ENCODE measurements around the gene HOXA3.
A peak's percentile ranks its signal among the peaks of the same experiment; 100 is the strongest.

The HOXA3 gene

GRCh38 chr7:27182285-27182841 lies 30.0 kb upstream of the HOXA3 start:
- Histone ChIP-seq H3K4me1 (ENCODE audit: control insufficient read depth, low read length) (peaks cover 25% of the 10 kb centered on the region), H3K9me3 (ENCODE audit: control insufficient read depth, insufficient read depth, low read length) (no peaks in the 10 kb centered on the region), H3K4me3 (ENCODE audit: low read length) (no peak overlapping the region), H3K9me2 (replicated peaks; ENCODE audit: control insufficient read depth, low read length) (no peaks in the 10 kb centered on the region), H3K36me3 (ENCODE audit: control insufficient read depth, low read length) (no peaks in the 10 kb centered on the region), H4K20me1 (ENCODE audit: control insufficient read depth, insufficient read depth, low read depth, low read length) (no peaks in the 10 kb centered on the region), H3K27me3 (ENCODE audit: control insufficient read depth, low read length) (peaks cover 70% of the 10 kb centered on the region), H3K4me2 (ENCODE audit: low read length) (no peak overlapping the region), H3F3A (ENCODE audit: control insufficient read depth, insufficient read depth) (peaks cover 2% of the 10 kb centered on the region; the same call in 1 of the 2 replicates), H3K27ac (ENCODE audit: low read depth, low read length) (no peak overlapping the region), H3K79me2 (ENCODE audit: control insufficient read depth, low read length) (no peaks in the 10 kb centered on the region)
- TF ChIP-seq EZH2phosphoT487 (IDR thresholded peaks at IDR 0.05; ENCODE audit: borderline replicate concordance, low read length) = no peak
- TF ChIP-seq, protein P1, sequence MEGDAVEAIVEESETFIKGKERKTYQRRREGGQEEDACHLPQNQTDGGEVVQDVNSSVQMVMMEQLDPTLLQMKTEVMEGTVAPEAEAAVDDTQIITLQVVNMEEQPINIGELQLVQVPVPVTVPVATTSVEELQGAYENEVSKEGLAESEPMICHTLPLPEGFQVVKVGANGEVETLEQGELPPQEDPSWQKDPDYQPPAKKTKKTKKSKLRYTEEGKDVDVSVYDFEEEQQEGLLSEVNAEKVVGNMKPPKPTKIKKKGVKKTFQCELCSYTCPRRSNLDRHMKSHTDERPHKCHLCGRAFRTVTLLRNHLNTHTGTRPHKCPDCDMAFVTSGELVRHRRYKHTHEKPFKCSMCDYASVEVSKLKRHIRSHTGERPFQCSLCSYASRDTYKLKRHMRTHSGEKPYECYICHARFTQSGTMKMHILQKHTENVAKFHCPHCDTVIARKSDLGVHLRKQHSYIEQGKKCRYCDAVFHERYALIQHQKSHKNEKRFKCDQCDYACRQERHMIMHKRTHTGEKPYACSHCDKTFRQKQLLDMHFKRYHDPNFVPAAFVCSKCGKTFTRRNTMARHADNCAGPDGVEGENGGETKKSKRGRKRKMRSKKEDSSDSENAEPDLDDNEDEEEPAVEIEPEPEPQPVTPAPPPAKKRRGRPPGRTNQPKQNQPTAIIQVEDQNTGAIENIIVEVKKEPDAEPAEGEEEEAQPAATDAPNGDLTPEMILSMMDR (IDR thresholded peaks at IDR 0.05; ENCODE audit: low read depth, low read length, poor library complexity, severe bottlenecking) = no peak

GRCh38 chr7:27181795-27182275 lies 29.5 kb upstream of the HOXA3 start:
- H3K4me2 ChIP-seq (ENCODE audit: low read length) = no peak overlapping the region
- no peak overlapping the region for H3K27ac ChIP-seq (ENCODE audit: low read depth, low read length)
- no peaks in the 10 kb centered on the region for H3K9me2 ChIP-seq (replicated peaks; ENCODE audit: control insufficient read depth, low read length)

DNA sequence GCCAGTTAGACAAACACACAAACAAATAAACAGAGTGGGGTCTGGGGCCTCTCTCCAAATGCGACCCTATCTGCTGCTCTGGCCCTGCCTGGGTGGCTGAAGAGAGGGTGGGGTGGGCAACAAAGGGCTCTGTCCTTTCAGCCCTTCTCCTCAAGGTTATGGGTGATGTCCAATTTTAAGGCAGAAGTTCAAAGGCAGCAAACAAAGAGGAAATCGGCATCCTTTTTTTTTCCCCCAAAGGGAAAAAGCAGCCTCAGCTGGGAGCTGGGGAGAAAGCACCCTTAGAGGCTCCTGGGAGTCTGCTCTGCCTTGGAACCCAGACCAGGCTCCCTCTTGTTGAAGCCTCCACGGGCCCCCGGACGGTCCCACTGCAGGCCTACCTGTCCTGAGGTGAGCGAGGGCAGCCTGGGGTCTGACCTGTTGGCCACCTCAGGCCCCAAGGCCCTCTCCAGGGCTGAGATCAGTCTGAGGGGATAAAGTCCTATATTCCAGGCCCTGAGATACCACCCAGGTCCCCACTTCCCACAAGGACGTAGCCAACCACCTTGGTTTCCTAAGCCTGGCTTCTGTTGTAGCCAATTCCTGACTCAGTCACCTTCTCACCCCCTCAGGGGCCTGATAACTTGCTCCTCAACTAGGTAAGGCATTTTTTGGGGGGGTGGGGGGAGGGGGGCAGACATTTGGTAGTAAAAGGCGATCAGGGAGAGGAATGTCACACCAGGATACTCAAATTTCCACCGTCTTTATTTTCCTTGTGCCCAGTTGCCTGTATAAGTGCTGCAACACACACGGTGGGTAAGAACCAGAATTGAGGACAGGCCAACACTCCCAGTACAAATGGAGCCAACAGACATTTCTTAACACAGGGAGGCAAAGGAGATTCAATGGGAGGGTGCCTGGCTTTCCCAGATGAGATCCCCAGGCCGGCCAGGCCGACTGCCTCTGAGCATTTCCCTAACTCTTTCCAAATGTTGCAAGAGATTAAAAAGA lies 28.3 kb upstream of the HOXA3 start:
- H3K4me1 ChIP-seq (ENCODE audit: control insufficient read depth, low read length) = peaks cover 25% of the 10 kb centered on the region
- H3K36me3 ChIP-seq (ENCODE audit: control insufficient read depth, low read length) = no peaks in the 10 kb centered on the region
- no peaks in the 10 kb centered on the region for H4K20me1 ChIP-seq (ENCODE audit: control insufficient read depth, insufficient read depth, low read depth, low read length)
- no peaks in the 10 kb centered on the region for H3K9me2 ChIP-seq (replicated peaks; ENCODE audit: control insufficient read depth, low read length)
- peaks cover 54% of the 10 kb centered on the region for H3K27me3 ChIP-seq (ENCODE audit: control insufficient read depth, low read length)
- TF ChIP-seq, protein P1 (IDR thresholded peaks at IDR 0.05; ENCODE audit: low read depth, low read length, poor library complexity, severe bottlenecking) = no peak
- TF ChIP-seq EZH2phosphoT487 (IDR thresholded peaks at IDR 0.05; ENCODE audit: borderline replicate concordance, low read length) = no peak
- H3K4me2 ChIP-seq (ENCODE audit: low read length) = peak overlapping the region; percentile 48; the same call in 1 of the 2 replicates
- H3F3A ChIP-seq (ENCODE audit: control insufficient read depth, insufficient read depth) = no peaks in the 10 kb centered on the region
- no peak overlapping the region for H3K4me3 ChIP-seq (ENCODE audit: low read length)
- H3K27ac ChIP-seq (ENCODE audit: low read depth, low read length) = no peak overlapping the region
- no peaks in the 10 kb centered on the region for H3K79me2 ChIP-seq (ENCODE audit: control insufficient read depth, low read length)
- H3K9me3 ChIP-seq (ENCODE audit: control insufficient read depth, insufficient read depth, low read length) = no peaks in the 10 kb centered on the region

More at GRCh38 chr7:27181795-27182275, 29.5 kb upstream of the HOXA3 start:
- H4K20me1 ChIP-seq (ENCODE audit: control insufficient read depth, insufficient read depth, low read depth, low read length) = no peaks in the 10 kb centered on the region
- TF ChIP-seq EZH2phosphoT487 (IDR thresholded peaks at IDR 0.05; ENCODE audit: borderline replicate concordance, low read length) = no peak
- TF ChIP-seq, protein P1 (IDR thresholded peaks at IDR 0.05; ENCODE audit: low read depth, low read length, poor library complexity, severe bottlenecking) = no peak
- H3K36me3 ChIP-seq (ENCODE audit: control insufficient read depth, low read length) = no peaks in the 10 kb centered on the region
- no peaks in the 10 kb centered on the region for H3K9me3 ChIP-seq (ENCODE audit: control insufficient read depth, insufficient read depth, low read length)
- H3K27me3 ChIP-seq (ENCODE audit: control insufficient read depth, low read length) = peaks cover 65% of the 10 kb centered on the region
- H3K4me3 ChIP-seq (ENCODE audit: low read length) = no peak overlapping the region
- peaks cover 25% of the 10 kb centered on the region for H3K4me1 ChIP-seq (ENCODE audit: control insufficient read depth, low read length)
- no peaks in the 10 kb centered on the region; the same call in 1 of the 2 replicates for H3F3A ChIP-seq (ENCODE audit: control insufficient read depth, insufficient read depth)
- H3K79me2 ChIP-seq (ENCODE audit: control insufficient read depth, low read length) = no peaks in the 10 kb centered on the region

Data from DOHH2 (cell line).